Neural progenitor cell (in vitro differentiated cells): ENCODE results near the gene PIP5KL1. TPM values are rescaled to one million over a fixed set of nuclear protein-coding genes. Genes with fewer than 3 reads are reported as not detected.

Experiments used
- DNase-seq: peaks from one replicate; pipeline ENCODE4 v3.0.0-alpha.2; 2016; ENCODE audit warnings: low spot score
- H2AFZ ChIP-seq: fragments of 200-600 bp; sonication (generic); replicated peaks from 2 replicates; pipeline ENCODE4 v1.6.1; 2016; ENCODE audit warnings: antibody characterized with exemption
- H3F3A ChIP-seq: fragments of 200-600 bp; sonication (generic); 2 replicates; pipeline ENCODE4 v1.6.1; 2016; ENCODE audit warnings: antibody characterized with exemption, low read depth
- H3K27ac ChIP-seq: fragments of 200-600 bp; sonication (generic); 2 replicates; pipeline ENCODE4 v1.5.1; 2016; ENCODE audit warnings: mild to moderate bottlenecking
- H3K27me3 ChIP-seq: fragments of 200-600 bp; sonication (generic); 2 replicates; pipeline ENCODE4 v1.6.1; 2016; ENCODE audit warnings: mild to moderate bottlenecking, moderate library complexity
- H3K36me3 ChIP-seq: fragments of 200-600 bp; sonication (generic); 2 replicates; pipeline ENCODE4 v1.5.1; 2016
- H3K4me1 ChIP-seq: fragments of 200-600 bp; sonication (generic); 2 replicates; pipeline ENCODE4 v1.6.1; 2016; ENCODE audit warnings: mixed run types
- H3K4me2 ChIP-seq: fragments of 200-600 bp; sonication (generic); 2 replicates; pipeline ENCODE4 v1.6.1; 2016
- H3K4me3 ChIP-seq: fragments of 200-600 bp; sonication (generic); 2 replicates; pipeline ENCODE4 v1.5.1; 2016
- H3K79me2 ChIP-seq: fragments of 200-600 bp; sonication (generic); 2 replicates; pipeline ENCODE4 v1.6.1; 2016; ENCODE audit warnings: low read depth
- H3K9ac ChIP-seq: fragments of 200-600 bp; sonication (generic); 2 replicates; pipeline ENCODE4 v1.6.1; 2016
- H3K9me3 ChIP-seq: fragments of 200-600 bp; sonication (generic); 2 replicates; pipeline ENCODE4 v1.5.1; 2016; ENCODE audit warnings: low read depth
- H4K20me1 ChIP-seq: fragments of 200-600 bp; sonication (generic); 2 replicates; pipeline ENCODE4 v1.6.1; 2016; ENCODE audit warnings: low read depth
- H3K27ac Mint-ChIP-seq: 3 replicates; pipeline ENCODE4 v1.8.0; 2021; ENCODE audit warnings: mixed read lengths
- H3K27me3 Mint-ChIP-seq: 2 replicates; pipeline ENCODE4 v1.8.0; 2022; ENCODE audit warnings: low read depth, mild to moderate bottlenecking, inconsistent platforms, moderate library complexity, mixed read lengths; ENCODE audit not compliant: insufficient read depth
- H3K36me3 Mint-ChIP-seq: 3 replicates; pipeline ENCODE4 v1.8.0; 2021; ENCODE audit warnings: mixed read lengths
- H3K4me1 Mint-ChIP-seq: 3 replicates; pipeline ENCODE4 v1.8.0; 2021; ENCODE audit warnings: mixed read lengths
- H3K4me3 Mint-ChIP-seq: 3 replicates; pipeline ENCODE4 v1.8.0; 2021; ENCODE audit warnings: mild to moderate bottlenecking, moderate library complexity, mixed read lengths
- H3K9me3 Mint-ChIP-seq: 3 replicates; pipeline ENCODE4 v1.8.0; 2020; ENCODE audit warnings: mixed read lengths
- EZH2 ChIP-seq: fragments of 200-600 bp; sonication (generic); IDR thresholded peaks from 2 replicates; pipeline ENCODE4 v1.6.1; 2017; ENCODE audit warnings: antibody characterized with exemption, mild to moderate bottlenecking, moderate library complexity
- EZH2phosphoT487 ChIP-seq: fragments of 200-600 bp; sonication (generic); IDR thresholded peaks from 2 replicates; pipeline ENCODE4 v1.6.1; 2017; ENCODE audit warnings: antibody characterized with exemption
- total RNA-seq: library from RNA; depleted of rRNA; stranded (reverse); fragments of >200 nt; gene quantifications from 2 replicates; pipeline ENCODE4 v1.2.3, GENCODE V29; 2015; ENCODE audit warnings: low replicate concordance
- TF ChIP-seq, protein P1 (sequence below): fragments of 200-600 bp; sonication (generic); IDR thresholded peaks from 2 replicates; pipeline ENCODE4 v1.5.1; 2017; ENCODE audit warnings: antibody characterized with exemption, mild to moderate bottlenecking

The PIP5KL1 gene
- total RNA-seq, 1 donor from 2014 or later: 1.4 TPM

- no peaks in the 10 kb centered on the region for H3K36me3 ChIP-seq
- Mint-ChIP-seq H3K4me3 (peak overlapping the region; percentile 39), H3K36me3 (peaks cover 9% of the 10 kb centered on the region), H3K27me3 (peaks cover 2% of the 10 kb centered on the region), H3K27ac (no peak overlapping the region), H3K9me3 (peaks cover 5% of the 10 kb centered on the region), H3K4me1 (peaks cover 24% of the 10 kb centered on the region)
- no peak for DNase-seq
- peaks cover 16% of the 10 kb centered on the region for H3F3A ChIP-seq
- no peaks in the 10 kb centered on the region for H3K27me3 ChIP-seq
- TF ChIP-seq, protein P1, sequence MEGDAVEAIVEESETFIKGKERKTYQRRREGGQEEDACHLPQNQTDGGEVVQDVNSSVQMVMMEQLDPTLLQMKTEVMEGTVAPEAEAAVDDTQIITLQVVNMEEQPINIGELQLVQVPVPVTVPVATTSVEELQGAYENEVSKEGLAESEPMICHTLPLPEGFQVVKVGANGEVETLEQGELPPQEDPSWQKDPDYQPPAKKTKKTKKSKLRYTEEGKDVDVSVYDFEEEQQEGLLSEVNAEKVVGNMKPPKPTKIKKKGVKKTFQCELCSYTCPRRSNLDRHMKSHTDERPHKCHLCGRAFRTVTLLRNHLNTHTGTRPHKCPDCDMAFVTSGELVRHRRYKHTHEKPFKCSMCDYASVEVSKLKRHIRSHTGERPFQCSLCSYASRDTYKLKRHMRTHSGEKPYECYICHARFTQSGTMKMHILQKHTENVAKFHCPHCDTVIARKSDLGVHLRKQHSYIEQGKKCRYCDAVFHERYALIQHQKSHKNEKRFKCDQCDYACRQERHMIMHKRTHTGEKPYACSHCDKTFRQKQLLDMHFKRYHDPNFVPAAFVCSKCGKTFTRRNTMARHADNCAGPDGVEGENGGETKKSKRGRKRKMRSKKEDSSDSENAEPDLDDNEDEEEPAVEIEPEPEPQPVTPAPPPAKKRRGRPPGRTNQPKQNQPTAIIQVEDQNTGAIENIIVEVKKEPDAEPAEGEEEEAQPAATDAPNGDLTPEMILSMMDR: no peak
- no peak for TF ChIP-seq EZH2phosphoT487
- TF ChIP-seq EZH2: no peak
- peaks cover 99% of the 10 kb centered on the region for H3K79me2 ChIP-seq
- H4K20me1 ChIP-seq: peaks cover 99% of the 10 kb centered on the region
- no peaks in the 10 kb centered on the region for H3K9me3 ChIP-seq
- no peak overlapping the region for H2AFZ ChIP-seq
- peak overlapping the region; percentile 40 for H3K4me2 ChIP-seq
- H3K4me1 ChIP-seq: peaks cover 12% of the 10 kb centered on the region
- H3K4me3 ChIP-seq: no peak overlapping the region
- H3K9ac ChIP-seq: no peak overlapping the region
- H3K27ac ChIP-seq: peak overlapping the region; percentile 86
Observed at GRCh38 chr9:127959841-127960409, 29.3 kb upstream of the PIP5KL1 start.

DNA sequence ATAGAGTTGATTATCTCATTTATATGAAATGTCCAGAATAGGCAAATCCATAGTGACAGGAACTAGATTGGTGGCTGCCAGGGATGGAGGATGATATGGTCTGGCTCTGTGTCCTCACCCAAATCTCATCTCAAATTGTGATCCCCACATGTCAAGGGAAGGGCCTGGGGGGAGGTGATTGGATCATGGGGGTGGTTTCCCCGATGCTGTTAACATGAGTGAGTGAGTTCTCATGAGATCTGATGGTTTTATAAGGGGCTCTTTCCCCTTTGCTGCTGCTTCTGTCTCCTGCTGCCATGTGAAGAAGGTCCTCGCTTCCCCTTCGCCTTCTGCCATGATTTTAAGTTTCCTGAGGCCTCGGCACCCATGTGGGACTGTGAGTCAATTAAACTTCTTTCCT lies 28.8 kb upstream of the PIP5KL1 start:
- Histone ChIP-seq H3F3A (peaks cover 16% of the 10 kb centered on the region), H3K4me3 (no peak overlapping the region), H3K27me3 (no peaks in the 10 kb centered on the region), H4K20me1 (peaks cover 99% of the 10 kb centered on the region), H3K27ac (no peak overlapping the region), H3K79me2 (peaks cover 100% of the 10 kb centered on the region), H3K9me3 (no peaks in the 10 kb centered on the region), H3K9ac (no peak overlapping the region), H3K4me1 (peaks cover 12% of the 10 kb centered on the region), H3K36me3 (no peaks in the 10 kb centered on the region), H2AFZ (no peak overlapping the region), H3K4me2 (no peak overlapping the region)
- H3K27me3 Mint-ChIP-seq: peaks cover 2% of the 10 kb centered on the region
- H3K4me3 Mint-ChIP-seq: no peak overlapping the region
- peaks cover 5% of the 10 kb centered on the region for H3K9me3 Mint-ChIP-seq
- peaks cover 9% of the 10 kb centered on the region for H3K36me3 Mint-ChIP-seq
- no peak for DNase-seq
- TF ChIP-seq EZH2 (no peak), EZH2phosphoT487 (no peak)
- TF ChIP-seq, protein P1: no peak
- H3K27ac Mint-ChIP-seq: no peak overlapping the region
- H3K4me1 Mint-ChIP-seq: peaks cover 24% of the 10 kb centered on the region

GRCh38 chr9:127958728-127959127 lies 28.2 kb upstream of the PIP5KL1 start:
- peaks cover 5% of the 10 kb centered on the region for H3K9me3 Mint-ChIP-seq
- H3K4me1 Mint-ChIP-seq: peaks cover 23% of the 10 kb centered on the region
- H3K36me3 Mint-ChIP-seq: peaks cover 9% of the 10 kb centered on the region
- no peak overlapping the region for H3K27ac ChIP-seq
- H3K27me3 Mint-ChIP-seq: peaks cover 2% of the 10 kb centered on the region
- H3K4me2 ChIP-seq: no peak overlapping the region
- H3K79me2 ChIP-seq: peaks cover 100% of the 10 kb centered on the region
- no peak overlapping the region for H3K4me3 ChIP-seq
- no peak overlapping the region for H3K9ac ChIP-seq
- no peaks in the 10 kb centered on the region for H3K27me3 ChIP-seq
- H3K4me3 Mint-ChIP-seq: no peak overlapping the region
- H3K4me1 ChIP-seq: peaks cover 12% of the 10 kb centered on the region
- no peaks in the 10 kb centered on the region for H3K36me3 ChIP-seq
- DNase-seq: no peak
- H3K9me3 ChIP-seq: no peaks in the 10 kb centered on the region
- H2AFZ ChIP-seq: no peak overlapping the region
- H3F3A ChIP-seq: peaks cover 16% of the 10 kb centered on the region
- H4K20me1 ChIP-seq: peaks cover 99% of the 10 kb centered on the region
- H3K27ac Mint-ChIP-seq: no peak overlapping the region
- TF ChIP-seq, protein P1: no peak
- TF ChIP-seq EZH2 (no peak), EZH2phosphoT487 (no peak)
